Activated B cell treated with CpG ODN at 0.5 μM for 24 hours (primary cell): ENCODE measurements around the gene TRIAP1. TPM values are rescaled to one million over a fixed set of nuclear protein-coding genes. Genes with fewer than 3 reads are reported as not detected.

Experiments used
- ATAC-seq: fragments of 200-7000 bp; cut with Tn5 transposase; one replicate; pipeline ENCODE4 v1.10.0; 2021; ENCODE audit warnings: low read depth, mild to moderate bottlenecking, moderate library complexity
- CTCF ChIA-PET: fragments of 350-600 bp; sonication (Branson Sonifier 250); formaldehyde crosslinking; loops from one replicate; lab custom pipeline; 2021; ENCODE audit warnings: antibody characterized with exemption; lab: Charles Lee
- POLR2A ChIA-PET: fragments of 350-600 bp; sonication (Branson Sonifier 250); formaldehyde crosslinking; loops from one replicate; lab custom pipeline; 2021; ENCODE audit warnings: antibody characterized with exemption; lab: Charles Lee
- DNase-seq: peaks from one replicate; pipeline ENCODE4 v3.0.0; 2022
- H3K27ac Mint-ChIP-seq: one replicate; pipeline ENCODE4 v1.8.0; 2020; ENCODE audit warnings: mixed read lengths
- H3K27me3 Mint-ChIP-seq: one replicate; pipeline ENCODE4 v1.8.0; 2021; ENCODE audit warnings: mixed read lengths
- H3K36me3 Mint-ChIP-seq: one replicate; pipeline ENCODE4 v1.8.0; 2021; ENCODE audit warnings: low read depth, mixed read lengths
- H3K4me1 Mint-ChIP-seq: one replicate; pipeline ENCODE4 v1.8.0; 2021; ENCODE audit warnings: mixed read lengths
- H3K4me3 Mint-ChIP-seq: one replicate; pipeline ENCODE4 v1.8.0; 2020; ENCODE audit warnings: mild to moderate bottlenecking, mixed read lengths
- H3K9me3 Mint-ChIP-seq: one replicate; pipeline ENCODE4 v1.8.0; 2020; ENCODE audit warnings: mixed read lengths
- CTCF ChIP-seq: fragments of 200-600 bp; IDR thresholded peaks from one replicate; pipeline ENCODE4 v1.8.0; 2022; ENCODE audit warnings: antibody characterized with exemption, mild to moderate bottlenecking
- intact Hi-C: fragments of 100-400 bp; cut with micrococcal nuclease; formaldehyde crosslinking; loops from one replicate; pipeline ENCODE4 v1.15.1; 2024
- total RNA-seq: library from RNA; stranded (reverse); gene quantifications from 2 replicates; pipeline ENCODE4 v1.2.3, GENCODE V29; 2022

The TRIAP1 gene
- total RNA-seq, 1 donor from 2014 or later = 18.2 TPM

GRCh38 chr12:120422892-120423456 lies 23.2 kb downstream of the TRIAP1 start:
- H3K36me3 Mint-ChIP-seq = no peaks in the 10 kb centered on the region
- DNase-seq (no peak), ATAC-seq (no peak)
- intact Hi-C loops = no loop called here
- ChIA-PET POLR2A (no interaction called here), CTCF (no interaction called here)
- H3K27ac Mint-ChIP-seq = no peak overlapping the region
- no peak overlapping the region for H3K4me3 Mint-ChIP-seq
- H3K4me1 Mint-ChIP-seq = no peaks in the 10 kb centered on the region
- H3K9me3 Mint-ChIP-seq = no peaks in the 10 kb centered on the region
- H3K27me3 Mint-ChIP-seq = no peaks in the 10 kb centered on the region
- no peak for TF ChIP-seq CTCF

GRCh38 chr12:120421701-120422100 lies 24.5 kb downstream of the TRIAP1 start:
- H3K36me3 Mint-ChIP-seq = no peaks in the 10 kb centered on the region

GRCh38 chr12:120417917-120418580 lies 28.1 kb downstream of the TRIAP1 start:
- ATAC-seq (no peak), DNase-seq (no peak)
- ChIA-PET POLR2A (interaction anchor here (0.6 kb wide), 1 partner anchor 55 kb away, joined by 3 read pairs; no protein-coding TSS in a partner anchor), CTCF (no interaction called here)
- intact Hi-C loops = no loop called here
- H3K9me3 Mint-ChIP-seq = no peaks in the 10 kb centered on the region
- H3K4me1 Mint-ChIP-seq = no peaks in the 10 kb centered on the region
- peaks cover 12% of the 10 kb centered on the region for H3K27me3 Mint-ChIP-seq
- no peak overlapping the region for H3K4me3 Mint-ChIP-seq
- H3K36me3 Mint-ChIP-seq = no peaks in the 10 kb centered on the region
- TF ChIP-seq CTCF = no peak
- no peak overlapping the region for H3K27ac Mint-ChIP-seq

More at GRCh38 chr12:120421701-120422100, 24.5 kb downstream of the TRIAP1 start:
- H3K4me3 Mint-ChIP-seq = no peak overlapping the region
- no peaks in the 10 kb centered on the region for H3K9me3 Mint-ChIP-seq
- ATAC-seq (no peak), DNase-seq (no peak)
- peaks cover 2% of the 10 kb centered on the region for H3K27me3 Mint-ChIP-seq
- ChIA-PET CTCF (no interaction called here), POLR2A (no interaction called here)
- no peak for TF ChIP-seq CTCF
- H3K27ac Mint-ChIP-seq = no peak overlapping the region
- intact Hi-C loops = no loop called here
- H3K4me1 Mint-ChIP-seq = no peaks in the 10 kb centered on the region

- CTCF ChIA-PET = no interaction called here
- Mint-ChIP-seq H3K4me3 (no peak overlapping the region), H3K4me1 (no peaks in the 10 kb centered on the region), H3K27me3 (peaks cover 14% of the 10 kb centered on the region), H3K36me3 (no peaks in the 10 kb centered on the region), H3K27ac (no peak overlapping the region), H3K9me3 (no peaks in the 10 kb centered on the region)
- TF ChIP-seq CTCF = no peak
- ATAC-seq = no peak
- POLR2A ChIA-PET = interaction anchor here (0.5 to 0.9 kb wide), 2 partner anchors 14 to 126 kb away, joined by 3 to 8 read pairs; no protein-coding TSS in a partner anchor
- intact Hi-C loops = no loop called here
- no peak for DNase-seq
Measured at GRCh38 chr12:120416490-120417216, 29.5 kb downstream of the TRIAP1 start.
